OCI-LY1 (cell line): ENCODE data around the gene GPN2.

Experiments used
- EZH2 ChIP-seq: fragments of 200-600 bp; sonication (generic), shearing (Covaris generic); IDR thresholded peaks from 2 replicates; pipeline ENCODE4 v1.8.0; 2017; ENCODE audit warnings: borderline replicate concordance, mixed run types, mild to moderate bottlenecking, antibody characterized with exemption, low read length, moderate library complexity, mixed read lengths
- TF ChIP-seq, protein P1 (sequence below): fragments of 200-600 bp; sonication (generic), shearing (Covaris generic); IDR thresholded peaks from 2 replicates; pipeline ENCODE4 v1.5.1; 2017; ENCODE audit warnings: mild to moderate bottlenecking, antibody characterized with exemption, low read length, moderate library complexity, mixed read lengths

DNA sequence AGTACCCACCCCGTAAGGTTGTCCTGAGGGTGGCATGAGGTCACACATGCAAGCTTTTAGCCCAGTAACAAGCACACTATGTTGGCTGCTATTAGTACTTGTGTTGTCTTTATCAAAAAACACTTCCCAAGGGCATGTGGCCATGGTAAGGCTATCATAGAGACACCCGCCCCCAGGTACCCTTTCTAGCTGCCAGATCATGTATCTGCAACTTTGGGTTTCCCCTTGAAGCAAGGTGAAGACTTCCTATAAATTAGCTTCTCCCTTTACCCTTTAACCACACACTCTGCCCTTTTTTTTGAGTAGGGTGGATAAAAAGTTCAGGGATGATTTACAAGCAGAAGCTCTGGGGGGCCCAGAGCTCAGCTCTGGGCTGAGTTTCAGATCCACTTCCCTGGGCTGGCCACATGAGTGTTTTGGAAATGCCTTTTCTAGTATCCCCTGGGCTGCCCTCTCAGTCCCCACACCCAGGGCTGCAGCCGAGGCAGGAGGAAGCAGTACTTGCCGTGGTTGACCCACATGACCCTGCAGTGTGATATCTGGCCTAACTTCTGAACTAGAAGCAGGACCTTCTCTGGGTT lies 61.6 kb downstream of the GPN2 start:
- TF ChIP-seq, protein P1, sequence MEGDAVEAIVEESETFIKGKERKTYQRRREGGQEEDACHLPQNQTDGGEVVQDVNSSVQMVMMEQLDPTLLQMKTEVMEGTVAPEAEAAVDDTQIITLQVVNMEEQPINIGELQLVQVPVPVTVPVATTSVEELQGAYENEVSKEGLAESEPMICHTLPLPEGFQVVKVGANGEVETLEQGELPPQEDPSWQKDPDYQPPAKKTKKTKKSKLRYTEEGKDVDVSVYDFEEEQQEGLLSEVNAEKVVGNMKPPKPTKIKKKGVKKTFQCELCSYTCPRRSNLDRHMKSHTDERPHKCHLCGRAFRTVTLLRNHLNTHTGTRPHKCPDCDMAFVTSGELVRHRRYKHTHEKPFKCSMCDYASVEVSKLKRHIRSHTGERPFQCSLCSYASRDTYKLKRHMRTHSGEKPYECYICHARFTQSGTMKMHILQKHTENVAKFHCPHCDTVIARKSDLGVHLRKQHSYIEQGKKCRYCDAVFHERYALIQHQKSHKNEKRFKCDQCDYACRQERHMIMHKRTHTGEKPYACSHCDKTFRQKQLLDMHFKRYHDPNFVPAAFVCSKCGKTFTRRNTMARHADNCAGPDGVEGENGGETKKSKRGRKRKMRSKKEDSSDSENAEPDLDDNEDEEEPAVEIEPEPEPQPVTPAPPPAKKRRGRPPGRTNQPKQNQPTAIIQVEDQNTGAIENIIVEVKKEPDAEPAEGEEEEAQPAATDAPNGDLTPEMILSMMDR = no peak
- no peak for TF ChIP-seq EZH2
